Fibroblast of villous mesenchyme (primary cell): ENCODE data around the gene GRIN1. TPM values are rescaled to one million over a fixed set of nuclear protein-coding genes. Genes with fewer than 3 reads are reported as not detected.
A peak's percentile ranks its signal among the peaks of the same experiment; 100 is the strongest.

Experiments used
- DNase-seq: peaks from one replicate; pipeline ENCODE4 v3.0.0-alpha.2; 2010; ENCODE audit warnings: low read depth
- H3K4me3 ChIP-seq: 2 replicates; pipeline ENCODE4 v1.5.1; 2011; ENCODE audit warnings: low read depth, mild to moderate bottlenecking, low read length
- total RNA-seq: library from RNA; depleted of rRNA; stranded (reverse); fragments of >200 nt; gene quantifications from 2 replicates; pipeline ENCODE4 v1.2.3, GENCODE V29; 2012
- TF ChIP-seq, protein P1 (sequence below): IDR thresholded peaks from 2 replicates; pipeline ENCODE4 v1.5.1; 2012; ENCODE audit warnings: low read depth, mild to moderate bottlenecking, low read length; ENCODE audit not compliant: insufficient read depth

GRIN1 gene
- total RNA-seq, 1 donor, result not detected

DNA sequence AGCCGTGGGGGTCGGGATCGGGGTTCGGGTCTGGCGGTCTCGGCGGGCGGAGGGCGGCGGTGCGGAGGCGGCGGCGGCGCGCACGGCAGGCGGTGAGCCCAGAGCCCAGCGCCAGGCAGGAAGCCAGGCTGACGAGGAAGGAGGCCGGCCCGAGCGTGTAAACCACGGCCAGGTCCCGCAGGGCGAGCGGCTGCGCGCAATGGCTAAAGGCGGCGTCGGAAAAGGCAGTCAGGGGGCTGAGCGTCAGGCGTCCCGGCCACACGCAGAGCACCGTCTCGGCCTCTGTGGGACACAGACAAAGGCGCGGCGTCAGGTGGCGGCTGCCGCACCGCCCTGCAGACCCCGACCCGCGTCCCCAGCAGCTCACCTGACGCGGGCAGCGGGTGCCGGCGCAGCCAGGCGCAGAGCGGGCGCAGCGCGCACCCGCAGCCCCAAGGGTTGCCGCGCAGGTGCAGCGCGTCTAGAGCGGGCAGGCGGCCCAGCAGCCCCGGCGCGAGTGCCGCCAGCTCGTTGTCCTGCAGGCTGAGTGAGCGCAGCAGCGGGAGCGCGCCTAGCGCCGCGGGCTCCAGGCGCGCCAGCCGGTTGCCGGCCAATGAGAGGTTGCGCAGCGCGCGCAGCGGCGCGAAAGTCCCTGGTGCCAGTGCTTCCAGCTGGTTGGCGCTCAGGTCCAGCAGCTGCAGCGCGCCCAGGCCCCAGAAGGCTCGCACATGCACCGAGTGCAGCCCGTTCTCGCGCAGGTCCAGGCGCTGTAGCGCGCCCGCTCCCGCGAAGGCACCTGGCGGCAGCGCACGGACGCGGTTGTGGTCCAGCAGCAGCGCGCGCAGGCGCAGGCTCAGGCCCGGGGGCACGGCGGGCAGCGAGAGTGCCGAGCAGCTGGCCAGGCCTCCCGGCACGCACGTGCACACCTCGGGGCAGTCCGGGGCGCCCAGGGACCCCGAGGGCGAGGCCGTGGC lies 30.2 kb downstream of the GRIN1 start:
- peak; percentile 22 for DNase-seq
- TF ChIP-seq, protein P1, sequence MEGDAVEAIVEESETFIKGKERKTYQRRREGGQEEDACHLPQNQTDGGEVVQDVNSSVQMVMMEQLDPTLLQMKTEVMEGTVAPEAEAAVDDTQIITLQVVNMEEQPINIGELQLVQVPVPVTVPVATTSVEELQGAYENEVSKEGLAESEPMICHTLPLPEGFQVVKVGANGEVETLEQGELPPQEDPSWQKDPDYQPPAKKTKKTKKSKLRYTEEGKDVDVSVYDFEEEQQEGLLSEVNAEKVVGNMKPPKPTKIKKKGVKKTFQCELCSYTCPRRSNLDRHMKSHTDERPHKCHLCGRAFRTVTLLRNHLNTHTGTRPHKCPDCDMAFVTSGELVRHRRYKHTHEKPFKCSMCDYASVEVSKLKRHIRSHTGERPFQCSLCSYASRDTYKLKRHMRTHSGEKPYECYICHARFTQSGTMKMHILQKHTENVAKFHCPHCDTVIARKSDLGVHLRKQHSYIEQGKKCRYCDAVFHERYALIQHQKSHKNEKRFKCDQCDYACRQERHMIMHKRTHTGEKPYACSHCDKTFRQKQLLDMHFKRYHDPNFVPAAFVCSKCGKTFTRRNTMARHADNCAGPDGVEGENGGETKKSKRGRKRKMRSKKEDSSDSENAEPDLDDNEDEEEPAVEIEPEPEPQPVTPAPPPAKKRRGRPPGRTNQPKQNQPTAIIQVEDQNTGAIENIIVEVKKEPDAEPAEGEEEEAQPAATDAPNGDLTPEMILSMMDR, result no peak
- H3K4me3 ChIP-seq, result peak overlapping the region; percentile 23

DNA sequence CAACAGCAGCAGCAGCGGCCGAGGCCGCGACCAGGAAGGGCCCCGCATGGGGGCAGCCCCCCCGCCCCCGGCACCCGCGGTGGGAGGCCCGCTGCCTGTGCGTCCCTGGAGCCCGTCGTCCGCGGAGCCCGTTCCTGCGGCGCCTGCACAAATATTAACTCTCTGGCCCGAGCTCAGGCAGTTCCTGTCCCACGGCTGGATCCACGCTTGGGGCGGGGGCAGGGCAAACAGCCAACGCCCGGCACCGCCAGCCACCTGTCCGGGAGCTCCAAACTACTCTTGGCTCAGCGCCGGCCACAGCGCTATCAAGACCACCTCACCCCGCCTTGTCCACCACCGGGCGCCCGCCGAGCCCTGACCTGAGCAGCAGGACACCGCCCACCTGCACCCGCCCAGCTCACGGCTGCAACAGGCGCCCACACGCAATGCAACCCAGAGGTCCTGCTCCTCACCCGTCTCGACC lies 31.0 kb downstream of the GRIN1 start, which contains the start of gene LRRC26:
LRRC26 (minus strand) TSS at position 156 of the 463 bp plus-strand sequence; CDS start at position 48, 108 bp downstream.
- TF ChIP-seq, protein P1, result no peak
- H3K4me3 ChIP-seq, result peak within 1 kb of the TSS; percentile 23
- DNase-seq, result no peak

DNA sequence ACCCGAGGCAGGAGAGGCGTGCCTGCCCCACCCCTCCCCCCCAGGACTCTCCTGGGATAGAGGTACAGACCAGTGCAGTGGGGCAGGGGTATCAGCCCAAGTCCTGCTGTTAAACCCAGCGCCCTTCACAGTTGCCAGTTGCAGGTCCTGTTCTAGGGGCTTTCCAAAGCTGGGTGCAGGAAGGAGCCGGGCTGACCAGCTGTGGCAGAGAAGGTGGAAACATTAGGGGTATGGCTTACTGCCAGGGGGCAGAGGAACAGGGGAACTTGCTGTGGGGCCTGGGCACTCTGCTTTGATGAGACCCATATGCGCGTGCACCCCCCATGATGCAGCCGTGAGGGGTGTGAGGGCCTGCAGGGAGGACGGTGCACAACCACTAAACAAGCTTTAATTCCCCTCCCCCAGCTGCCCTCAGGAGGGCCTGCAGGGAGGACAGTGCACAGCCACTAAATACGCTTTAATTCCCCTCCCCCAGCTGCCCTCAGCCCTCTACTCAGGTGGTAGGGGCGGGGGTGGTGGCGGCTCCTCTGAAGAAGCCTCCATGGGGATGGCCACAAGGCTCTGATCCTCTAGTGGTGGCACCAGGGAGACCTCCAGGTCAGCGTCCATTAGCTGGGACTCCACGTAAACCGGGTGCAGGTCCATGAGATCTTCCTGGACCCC lies 31.7 kb downstream of the GRIN1 start:
- no peak for DNase-seq
- TF ChIP-seq, protein P1, result no peak
- H3K4me3 ChIP-seq, result no peak overlapping the region

DNA sequence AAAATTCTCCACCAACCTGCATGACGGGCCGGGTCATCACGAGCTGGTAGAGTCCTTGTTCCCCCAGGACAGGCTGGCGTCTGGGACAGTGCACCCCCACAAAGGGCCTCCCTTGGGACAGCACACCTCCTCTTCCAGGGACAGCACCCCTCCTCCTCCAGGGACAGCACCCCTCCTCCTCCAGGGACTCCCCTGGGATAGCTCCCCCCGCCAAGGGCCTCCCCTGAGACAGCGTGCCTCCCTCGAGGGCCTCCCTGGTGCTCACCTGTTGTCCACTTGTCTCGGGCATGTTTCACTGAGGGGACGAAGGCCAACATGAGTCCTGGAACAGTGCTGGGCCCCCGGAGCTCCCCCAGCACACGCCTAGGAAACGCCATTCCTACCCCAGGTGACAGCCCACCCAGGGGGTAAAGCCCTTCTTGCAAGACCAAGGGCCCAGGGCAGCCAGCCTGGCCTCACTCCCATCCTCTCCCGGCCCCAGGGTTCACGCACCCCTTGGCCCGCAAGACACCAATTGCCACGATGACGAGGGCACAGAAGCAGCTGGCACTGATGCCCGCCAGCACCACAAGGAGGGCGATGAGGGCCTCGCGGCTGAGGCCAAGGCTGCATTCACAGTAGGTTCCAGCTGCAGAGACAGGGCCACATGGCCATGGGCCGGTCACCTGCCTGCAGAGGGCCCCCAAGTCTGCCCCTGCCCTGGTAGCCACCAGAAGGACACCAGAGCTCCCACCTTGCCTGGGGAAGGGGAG lies 32.4 kb downstream of the GRIN1 start:
- no peak for DNase-seq
- H3K4me3 ChIP-seq, result no peak overlapping the region
- TF ChIP-seq, protein P1, result no peak

DNA sequence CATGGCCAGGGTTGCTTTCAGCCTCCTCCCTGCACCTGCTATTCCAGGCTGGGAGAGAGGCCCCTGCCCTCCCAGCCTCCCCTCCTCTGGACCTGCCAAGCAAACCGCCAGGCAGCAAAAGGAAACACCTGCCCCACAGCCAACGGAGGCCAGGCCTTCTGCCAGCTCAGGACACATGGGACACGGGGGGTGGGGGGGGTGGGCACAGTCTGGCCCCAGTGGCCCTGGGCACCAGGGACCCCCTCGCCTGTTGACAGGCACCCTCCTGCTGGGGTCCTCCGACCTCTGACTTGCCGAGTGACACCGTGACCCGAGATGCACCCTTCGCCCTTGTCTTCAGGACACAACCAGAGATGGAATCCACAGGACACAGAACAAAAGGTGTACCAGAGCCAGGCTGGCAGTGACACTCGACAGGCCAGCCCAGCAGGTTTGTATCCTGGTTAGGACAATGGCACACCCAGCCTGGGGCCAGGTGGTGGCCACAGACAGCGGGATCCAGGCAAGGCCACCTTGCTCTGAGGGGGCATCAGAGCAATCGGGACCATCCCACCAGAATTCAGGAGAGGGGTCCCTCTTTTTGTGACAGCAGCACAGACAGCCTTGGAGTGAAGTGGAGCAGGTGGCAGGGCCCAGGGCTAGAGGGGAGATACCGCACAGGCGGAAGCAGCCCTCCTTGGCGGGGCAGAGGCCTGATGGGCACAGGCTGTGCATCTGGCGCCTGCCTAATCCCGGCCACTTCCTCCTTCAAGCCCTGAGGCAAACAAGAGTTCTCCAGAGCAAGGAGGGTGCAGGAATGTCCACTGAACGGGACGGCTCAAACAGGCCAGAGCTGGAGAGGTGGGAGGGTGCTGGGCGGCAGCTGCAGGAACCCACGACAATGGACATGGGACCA lies 34.2 kb downstream of the GRIN1 start:
- DNase-seq, result no peak
- TF ChIP-seq, protein P1, result no peak
- H3K4me3 ChIP-seq, result no peak overlapping the region
